Urinary bladder (tissue), 4 donors: ENCODE measurements around the gene IP6K1. TPM values are rescaled to one million over a fixed set of nuclear protein-coding genes. Genes with fewer than 3 reads are reported as not detected.
"Not testable (repeated sequence)": the region's sequence is repeated elsewhere in the genome, so short reads cannot be mapped to it uniquely, and the experiment has no call there.

Experiments
- DNase-seq: peaks from one replicate; pipeline ENCODE4 v3.0.0-alpha.2; 2015; ENCODE audit errors: extremely low spot score
- H3K27ac ChIP-seq: one replicate; pipeline ENCODE4 v1.5.1; 2013; ENCODE audit warnings: low read depth, mild to moderate bottlenecking, moderate library complexity
- H3K36me3 ChIP-seq: one replicate; pipeline ENCODE4 v1.6.1; 2013; ENCODE audit warnings: mild to moderate bottlenecking, moderate library complexity; ENCODE audit not compliant: insufficient read depth
- H3K4me1 ChIP-seq: one replicate; pipeline ENCODE4 v1.6.1; 2013; ENCODE audit warnings: mild to moderate bottlenecking, moderate library complexity; ENCODE audit not compliant: insufficient read depth
- H3K4me3 ChIP-seq: one replicate; pipeline ENCODE4 v1.5.1; 2013; ENCODE audit warnings: low read depth, low read length
- WGBS: extraction: QIAGEN DNeasy Blood & Tissue Kit; methylation state at CpG from one replicate; pipeline ENCODE4 v1.1.7; 2013; 5-methylcytosine and 5-hydroxymethylcytosine counted together
- polyA plus RNA-seq: library from polyadenylated mRNA; stranded (reverse); fragments of 200-250 nt; gene quantifications from one replicate; pipeline ENCODE4 v1.2.3, GENCODE V29; 2013
- total RNA-seq: library from RNA; depleted of rRNA; stranded (reverse); fragments of >200 nt; gene quantifications from one replicate; pipeline ENCODE4 v1.2.3, GENCODE V29; 2014
- donor health status: healthy with polysubstance abuse.
- donor health status: healthy.

The IP6K1 gene
- total and polyA plus RNA-seq, 2 donors: 31.0 to 31.6 TPM

DNA sequence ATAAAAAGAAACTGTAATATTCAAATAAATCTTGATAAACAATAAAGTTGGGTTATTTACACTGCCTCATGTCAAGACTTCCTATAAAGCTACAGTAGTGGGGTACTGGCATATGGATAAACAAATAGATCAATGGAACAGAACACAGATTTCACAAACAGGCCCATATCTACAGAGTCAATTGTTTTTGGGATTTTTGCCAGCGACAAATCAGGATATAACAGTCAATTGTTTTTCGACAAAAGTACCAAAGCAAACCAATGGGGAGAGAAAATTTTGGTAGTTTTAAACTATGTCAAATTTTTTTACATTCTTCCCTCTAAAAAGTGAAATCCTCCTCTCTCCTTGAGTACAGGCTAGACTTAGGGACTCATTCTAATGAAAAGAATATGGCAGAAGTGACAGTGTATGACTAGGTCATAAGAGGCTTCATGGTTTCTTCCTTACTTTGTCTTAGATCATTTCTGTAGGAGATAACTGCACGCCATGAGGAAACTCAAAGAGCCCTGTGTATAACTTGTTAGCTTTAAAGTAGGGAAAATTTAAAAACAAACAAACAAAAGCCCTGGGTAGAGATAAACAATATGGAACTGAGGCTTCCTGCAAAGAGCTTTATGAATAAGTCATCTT is 16.9 kb downstream of the IP6K1 start:
- no peak overlapping the region for H3K4me3 ChIP-seq
- 88% methylated on average over 3 of the region's 3 CpGs for WGBS
- no peak overlapping the region for H3K27ac ChIP-seq
- no peak for DNase-seq
- H3K36me3 ChIP-seq: no peaks in the 10 kb centered on the region
- H3K4me1 ChIP-seq: no peaks in the 10 kb centered on the region

DNA sequence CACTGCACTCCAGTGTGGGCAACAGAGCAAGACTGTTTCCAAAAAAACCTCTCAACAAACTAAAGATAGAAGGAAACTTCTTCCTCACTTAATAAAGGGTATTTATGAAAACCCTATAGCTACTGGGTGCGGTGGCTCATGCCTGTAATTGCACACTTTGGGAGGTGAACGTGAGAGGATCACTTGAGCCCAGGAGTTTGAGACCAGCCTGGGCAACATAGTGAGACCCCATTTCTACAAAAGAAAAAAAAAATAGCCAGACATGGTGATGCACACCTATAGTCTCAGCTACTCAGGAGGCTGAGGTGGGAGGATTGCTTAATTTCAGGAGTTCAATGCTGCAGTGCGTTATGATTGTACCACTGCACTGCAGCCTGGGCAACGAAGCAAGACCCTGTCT is 22.4 kb downstream of the IP6K1 start:
- no peak overlapping the region for H3K4me3 ChIP-seq
- H3K4me1 ChIP-seq: no peaks in the 10 kb centered on the region
- no peak overlapping the region for H3K27ac ChIP-seq
- 97% methylated on average over 4 of the region's 4 CpGs for WGBS
- no peaks in the 10 kb centered on the region for H3K36me3 ChIP-seq
- no peak for DNase-seq

DNA sequence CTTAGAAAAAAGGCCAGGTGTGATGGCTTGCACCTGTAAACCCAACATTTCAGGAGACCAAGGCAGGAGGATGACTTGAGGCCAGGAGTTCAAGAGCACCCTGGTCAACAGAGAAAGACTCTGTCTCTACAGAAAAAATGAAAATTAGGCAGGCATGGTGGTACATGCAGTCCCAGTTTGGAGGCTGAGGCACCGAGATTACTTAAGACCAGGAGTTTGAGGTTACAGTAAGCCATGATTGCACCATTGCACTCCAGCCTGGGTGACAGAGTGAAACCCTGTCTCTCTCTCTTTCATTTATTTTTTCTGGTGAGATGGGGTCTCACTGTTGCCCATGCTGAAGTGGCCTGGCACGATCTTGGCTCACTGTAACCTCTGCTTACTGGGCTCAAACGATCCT is 24.7 kb downstream of the IP6K1 start:
- DNase-seq: no peak
- 88% methylated on average over 3 of the region's 3 CpGs for WGBS
- H3K4me1 ChIP-seq: no peaks in the 10 kb centered on the region
- H3K36me3 ChIP-seq: no peaks in the 10 kb centered on the region
- H3K4me3 ChIP-seq: no peak overlapping the region
- no peak overlapping the region for H3K27ac ChIP-seq

DNA sequence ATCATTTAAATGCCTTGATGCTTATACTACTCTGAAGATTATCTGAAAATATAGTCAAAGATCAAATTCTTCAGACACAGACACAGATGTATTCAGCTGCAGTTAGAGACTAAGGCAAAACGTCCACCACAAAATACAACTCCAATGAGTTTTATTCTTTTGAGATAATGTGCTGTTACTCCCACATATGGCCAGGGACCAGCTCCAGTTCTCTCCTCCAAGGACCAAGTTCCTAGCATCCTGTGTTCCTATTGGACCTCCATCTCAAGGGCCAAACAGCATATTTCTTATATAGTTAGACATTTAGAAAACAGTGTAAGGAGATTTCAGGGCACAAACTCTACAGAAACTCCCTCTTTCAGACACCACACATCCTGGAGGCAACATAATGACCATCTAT is 27.1 kb downstream of the IP6K1 start:
- H3K4me3 ChIP-seq: no peak overlapping the region
- WGBS: 25% methylated on average over 1 of the region's 1 CpG
- no peak for DNase-seq
- no peaks in the 10 kb centered on the region for H3K36me3 ChIP-seq
- no peak overlapping the region for H3K27ac ChIP-seq
- H3K4me1 ChIP-seq: no peaks in the 10 kb centered on the region

DNA sequence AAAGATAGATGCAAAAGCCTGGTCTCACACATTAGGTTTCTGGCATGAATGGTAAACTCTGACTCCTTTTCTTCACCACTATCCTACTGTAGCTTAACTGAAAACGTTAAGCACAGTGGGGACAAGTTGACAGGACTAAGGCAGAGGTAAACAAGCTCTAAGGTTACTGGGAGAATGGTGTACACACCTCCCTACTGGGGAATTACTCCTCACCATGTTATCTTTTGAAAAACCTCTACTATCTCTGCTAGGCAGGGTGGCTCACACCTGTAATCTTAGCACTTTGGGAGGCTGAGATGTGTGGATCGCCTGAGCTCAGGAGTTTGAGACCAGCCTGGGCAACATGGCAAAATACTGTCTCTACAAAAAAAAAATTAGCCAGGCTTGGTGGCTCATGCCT is 29.1 kb downstream of the IP6K1 start:
- no peak overlapping the region for H3K27ac ChIP-seq
- 63% methylated on average over 2 of the region's 2 CpGs for WGBS
- no peak overlapping the region for H3K4me3 ChIP-seq
- H3K36me3 ChIP-seq: no peaks in the 10 kb centered on the region
- no peak for DNase-seq
- H3K4me1 ChIP-seq: no peaks in the 10 kb centered on the region

DNA sequence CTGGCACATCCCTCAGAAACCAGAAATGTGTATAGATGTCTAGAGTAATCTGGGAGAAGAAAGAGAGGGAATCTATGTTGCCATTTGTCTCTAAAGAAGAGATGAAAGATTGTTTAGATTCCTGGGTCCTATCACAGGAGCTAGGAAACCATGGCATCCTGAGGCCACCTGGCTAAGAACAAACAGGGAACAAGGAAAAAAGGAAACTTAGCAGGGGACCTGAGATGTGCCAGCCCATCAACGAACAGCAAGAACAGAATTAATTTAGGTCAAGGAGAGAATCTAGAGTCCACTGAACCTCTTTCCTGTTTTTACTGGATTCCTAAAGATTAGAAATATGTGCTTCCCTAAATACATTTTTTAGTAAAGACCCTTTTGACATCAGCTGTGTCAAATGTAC is 30.3 kb downstream of the IP6K1 start:
- 84% methylated on average over 1 of the region's 1 CpG for WGBS
- DNase-seq: no peak
- Histone ChIP-seq H3K4me1 (no peaks in the 10 kb centered on the region), H3K27ac (no peak overlapping the region), H3K4me3 (no peak overlapping the region), H3K36me3 (no peaks in the 10 kb centered on the region)

DNA sequence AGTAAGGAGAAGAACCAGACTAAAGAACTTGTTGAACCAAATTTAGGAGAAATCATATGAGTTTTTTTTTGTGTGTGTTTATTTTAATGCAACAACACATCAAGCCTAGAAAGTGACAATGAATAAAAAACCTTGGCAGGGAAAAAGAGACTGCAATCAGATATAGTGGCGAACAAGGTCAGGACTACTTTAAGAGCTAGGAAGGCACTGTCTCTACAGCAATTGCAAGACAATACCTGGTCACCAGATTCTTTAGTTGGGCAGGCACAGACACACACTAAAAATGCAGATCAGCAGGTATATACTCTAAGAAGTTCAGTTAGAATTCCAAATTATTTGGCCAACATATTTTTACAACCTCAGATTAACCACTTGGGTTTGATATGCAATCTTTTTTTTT is 31.8 kb downstream of the IP6K1 start:
- Histone ChIP-seq H3K4me1 (no peaks in the 10 kb centered on the region), H3K36me3 (no peaks in the 10 kb centered on the region), H3K4me3 (no peak overlapping the region), H3K27ac (no peak overlapping the region)
- 85% methylated on average over 1 of the region's 1 CpG for WGBS
- no peak for DNase-seq

DNA sequence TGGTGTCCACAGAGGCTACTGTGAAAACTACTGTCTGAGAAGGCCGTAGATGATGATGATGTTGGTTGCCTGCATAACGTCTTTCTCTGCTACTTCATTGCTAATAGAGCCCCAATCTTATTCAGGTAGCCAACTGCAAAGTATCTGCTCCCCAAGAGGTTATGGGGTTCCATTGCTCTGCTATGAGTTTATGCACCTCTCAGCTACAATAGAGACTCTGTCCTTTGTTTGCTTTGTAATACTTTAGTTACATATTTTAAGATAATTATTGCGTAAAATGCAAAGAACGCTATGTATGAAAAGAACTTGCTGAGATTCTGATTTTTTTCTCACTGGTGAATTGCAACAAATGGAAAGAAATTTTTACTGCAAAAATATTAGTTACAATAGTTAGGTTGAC is 34.8 kb downstream of the IP6K1 start:
- H3K4me1 ChIP-seq: no peaks in the 10 kb centered on the region

DNA sequence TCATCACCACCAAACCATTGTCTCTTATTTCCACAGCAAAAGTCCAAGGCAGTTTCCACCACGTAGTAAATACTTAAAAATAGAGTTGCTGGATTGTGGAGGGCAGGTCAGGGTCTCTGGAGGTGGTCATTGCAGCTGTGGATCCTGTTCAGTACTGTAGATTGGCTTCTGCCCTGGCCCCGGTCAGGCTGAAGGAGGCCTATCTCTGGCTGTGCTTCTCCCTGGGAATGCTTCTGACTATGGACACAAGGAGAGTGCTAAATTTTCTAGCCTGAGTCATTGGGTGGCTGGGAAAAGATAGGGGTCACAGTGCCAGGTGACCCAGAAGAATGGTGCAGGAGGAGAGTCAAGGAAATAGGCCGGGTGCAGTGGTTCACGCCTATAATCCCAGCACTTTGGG is 36.3 kb downstream of the IP6K1 start:
- DNase-seq: no peak
- H3K4me1 ChIP-seq: no peaks in the 10 kb centered on the region
- WGBS: 94% methylated on average over 4 of the region's 4 CpGs
- no peaks in the 10 kb centered on the region for H3K36me3 ChIP-seq
- H3K27ac ChIP-seq: no peak overlapping the region
- H3K4me3 ChIP-seq: no peak overlapping the region

More for the DNA sequence above, 34.8 kb downstream of the IP6K1 start:
- H3K27ac ChIP-seq: no peak overlapping the region
- 90% methylated on average over 4 of the region's 4 CpGs for WGBS
- no peaks in the 10 kb centered on the region for H3K36me3 ChIP-seq
- no peak for DNase-seq
- no peak overlapping the region for H3K4me3 ChIP-seq

DNA sequence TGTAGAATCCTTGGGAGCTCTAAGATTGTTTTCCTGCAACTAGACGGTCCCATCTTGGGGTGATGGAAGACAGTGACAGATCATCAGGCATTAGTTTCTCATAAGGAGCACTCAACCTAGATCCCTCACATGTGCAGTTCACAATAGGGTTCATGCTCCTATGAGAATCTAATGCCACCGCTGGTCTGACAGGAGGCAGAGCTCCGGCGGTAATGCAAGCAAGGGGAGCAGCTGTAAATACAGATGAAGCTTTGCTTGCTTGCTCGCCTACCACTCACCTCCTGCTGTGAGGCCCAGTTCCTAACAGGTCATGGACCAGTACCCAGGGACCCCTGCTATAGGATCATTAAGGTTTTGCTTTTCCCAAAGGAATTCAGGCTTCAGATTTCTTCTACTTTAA is 37.5 kb downstream of the IP6K1 start:
- not testable (repeated sequence) for H3K27ac ChIP-seq, H3K4me3 ChIP-seq, H3K36me3 ChIP-seq

DNA sequence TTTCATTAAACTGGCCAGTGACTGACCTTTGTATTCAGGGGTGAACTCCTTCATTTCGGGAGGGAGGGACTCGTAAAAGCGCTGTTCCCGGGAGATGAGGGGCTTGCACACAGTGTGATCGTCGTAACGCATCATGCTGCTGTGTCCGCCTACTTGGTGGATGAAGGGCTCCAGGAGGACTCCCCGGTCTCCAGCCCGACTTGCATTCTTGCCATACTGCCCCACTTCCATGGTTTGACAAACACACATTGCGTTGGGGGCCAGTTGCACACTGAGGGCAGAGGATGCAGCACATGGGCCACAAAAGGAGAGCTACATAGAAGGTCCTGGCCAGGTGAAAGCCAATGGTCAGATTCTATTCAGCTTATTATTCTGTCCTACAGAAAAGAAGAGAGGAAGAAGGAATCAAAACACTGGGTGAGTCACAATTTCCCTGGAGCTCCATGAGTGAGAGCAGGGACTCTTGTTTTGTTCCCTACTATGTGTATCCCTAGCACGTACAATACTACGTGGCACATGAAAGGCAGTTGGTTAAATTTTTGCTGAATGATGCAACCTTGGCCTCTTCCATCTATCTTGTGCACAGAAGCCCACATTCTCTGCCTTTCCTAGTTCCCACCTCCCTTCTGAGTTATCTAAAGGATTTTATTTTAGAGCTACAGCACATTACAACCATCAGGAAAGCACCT is 38.4 kb downstream of the IP6K1 start:
- no peak for DNase-seq
- H3K27ac ChIP-seq: no peak overlapping the region
- 76% methylated on average over 13 of the region's 13 CpGs for WGBS
- no peaks in the 10 kb centered on the region for H3K4me1 ChIP-seq
- H3K36me3 ChIP-seq: no peaks in the 10 kb centered on the region
- no peak overlapping the region for H3K4me3 ChIP-seq

More for the DNA sequence above, 37.5 kb downstream of the IP6K1 start:
- not testable (repeated sequence) for H3K4me1 ChIP-seq, DNase-seq
- 89% methylated on average over 5 of the region's 5 CpGs for WGBS

DNA sequence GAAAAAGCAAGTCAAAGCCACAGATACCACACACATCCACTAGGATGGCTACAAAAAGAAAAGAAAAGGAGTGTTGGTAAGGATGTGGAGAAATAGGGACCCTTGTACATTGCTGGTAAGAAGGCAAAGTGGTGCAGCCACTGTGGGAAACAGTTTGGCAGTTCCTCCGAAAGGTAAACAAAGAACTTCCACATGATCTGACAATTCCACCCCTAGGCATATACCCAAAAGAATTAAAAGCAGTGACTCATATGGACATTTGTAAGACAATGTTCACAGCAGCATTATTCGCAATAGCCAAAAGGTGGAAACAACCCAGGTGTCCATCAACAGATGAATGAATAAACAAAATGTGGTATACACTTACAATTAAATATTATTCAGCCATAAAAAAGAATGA is 40.4 kb downstream of the IP6K1 start:
- no peak for DNase-seq
- 74% methylated on average over 2 of the region's 2 CpGs for WGBS

DNA sequence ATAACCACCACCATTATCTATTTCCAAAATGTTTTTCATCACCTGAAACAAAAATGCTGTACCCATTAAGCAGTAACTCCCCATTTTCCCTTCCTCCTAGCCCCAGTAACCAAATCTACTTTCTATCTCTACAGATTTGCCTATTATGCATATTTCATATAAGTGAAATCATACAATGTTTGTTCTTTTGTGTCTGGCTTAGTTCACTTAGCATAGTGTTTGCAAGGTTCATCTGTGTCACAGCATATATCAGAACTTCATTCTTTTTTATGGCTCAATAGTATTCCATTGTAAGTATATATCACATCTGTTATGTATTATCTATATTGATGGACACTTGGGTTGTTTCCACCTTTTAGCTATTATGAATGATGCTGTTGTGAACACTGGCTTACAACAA is 45.9 kb downstream of the IP6K1 start:
- DNase-seq: no peak
- H3K27ac ChIP-seq: no peak overlapping the region
- no peak overlapping the region for H3K4me3 ChIP-seq
- H3K4me1 ChIP-seq: no peaks in the 10 kb centered on the region
- no peaks in the 10 kb centered on the region for H3K36me3 ChIP-seq

More for the DNA sequence above, 40.4 kb downstream of the IP6K1 start:
- Histone ChIP-seq H3K27ac (no peak overlapping the region), H3K4me3 (no peak overlapping the region), H3K4me1 (no peaks in the 10 kb centered on the region), H3K36me3 (no peaks in the 10 kb centered on the region)

DNA sequence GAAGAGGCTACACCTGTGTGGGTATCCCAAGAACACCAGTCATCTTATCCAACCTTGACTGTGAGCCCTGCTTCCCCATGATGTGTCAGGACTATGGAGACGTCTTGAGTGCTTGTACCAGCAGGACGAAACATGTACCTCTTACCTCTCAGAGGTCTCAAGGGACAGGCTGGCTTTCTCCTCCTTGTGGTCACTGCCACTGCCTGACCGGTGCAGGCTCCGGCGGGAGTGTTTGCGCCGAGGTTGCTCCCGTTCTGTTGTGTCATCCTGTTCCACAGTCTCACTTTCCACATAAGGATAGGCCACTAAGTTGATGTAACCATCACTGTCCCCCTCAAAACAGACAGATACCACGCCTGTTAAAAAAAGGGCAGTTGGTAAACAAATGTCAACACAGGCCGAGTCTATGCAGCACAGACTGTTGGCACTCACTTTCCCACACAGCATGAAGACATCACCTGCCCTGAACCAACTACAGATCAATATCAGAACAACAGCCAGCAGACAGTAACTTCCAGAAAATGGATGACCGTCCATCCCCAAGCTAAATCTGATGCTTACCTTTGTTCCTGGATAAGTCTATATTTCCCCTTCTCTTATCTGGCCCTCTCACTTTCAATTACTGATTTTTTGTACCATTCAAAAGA is 48.2 kb downstream of the IP6K1 start:
- no peak for DNase-seq
- WGBS: 92% methylated on average over 11 of the region's 11 CpGs
- Histone ChIP-seq H3K4me1 (no peaks in the 10 kb centered on the region), H3K4me3 (no peak overlapping the region), H3K27ac (no peak overlapping the region), H3K36me3 (peaks cover 4% of the 10 kb centered on the region)
